OCI-LY7 (cell line): ENCODE results near the gene TLE3. TPM values are rescaled to one million over a fixed set of nuclear protein-coding genes. Genes with fewer than 3 reads are reported as not detected.

Experiments used
- BruUV-seq: library from RNA; stranded (reverse); fragments of 400-500 nt; replicated peaks from 2 replicates; lab custom pipeline; 2021; lab: Mats Ljungman, UMichigan
- CTCF ChIA-PET: fragments of 300-600 bp; sonication (Branson Sonifier 250); formaldehyde crosslinking; loops from one replicate; lab custom pipeline; 2022; ENCODE audit warnings: antibody characterized with exemption; ENCODE audit not compliant: unreplicated experiment; lab: Charles Lee
- POLR2A ChIA-PET: fragments of 300-600 bp; sonication (Branson Sonifier 250); formaldehyde crosslinking; loops from one replicate; lab custom pipeline; 2022; ENCODE audit warnings: antibody characterized with exemption; lab: Charles Lee
- DNase-seq: peaks from one replicate; pipeline ENCODE4 v3.0.0-alpha.2; 2015; ENCODE audit warnings: low spot score
- H2AFZ ChIP-seq: fragments of 200-600 bp; sonication (generic), shearing (Covaris generic); 2 replicates; pipeline ENCODE4 v1.6.1; 2014; ENCODE audit warnings: mild to moderate bottlenecking, antibody characterized with exemption, low read length, moderate library complexity
- H3K27ac ChIP-seq: fragments of 200-600 bp; sonication (generic); 2 replicates; pipeline ENCODE4 v1.5.1; 2014; ENCODE audit warnings: mixed run types, low read depth, mild to moderate bottlenecking, moderate library complexity, low read length, inconsistent platforms; ENCODE audit not compliant: poor library complexity, severe bottlenecking
- H3K36me3 ChIP-seq: fragments of 200-600 bp; sonication (generic); 2 replicates; pipeline ENCODE4 v1.6.1; 2014; ENCODE audit warnings: mild to moderate bottlenecking, antibody characterized with exemption, low read length, moderate library complexity, mixed read lengths; ENCODE audit not compliant: insufficient read depth
- H3K4me1 ChIP-seq: fragments of 200-600 bp; sonication (generic); 2 replicates; pipeline ENCODE4 v1.5.1; 2014; ENCODE audit warnings: mild to moderate bottlenecking, low read length; ENCODE audit not compliant: insufficient read depth, poor library complexity, severe bottlenecking
- H3K4me2 ChIP-seq: fragments of 200-600 bp; sonication (generic); 2 replicates; pipeline ENCODE4 v1.6.1; 2014; ENCODE audit warnings: mild to moderate bottlenecking, low read length
- H3K4me3 ChIP-seq: fragments of 200-600 bp; sonication (generic); 2 replicates; pipeline ENCODE4 v1.5.1; 2014; ENCODE audit warnings: mild to moderate bottlenecking, low read depth, low read length; ENCODE audit not compliant: poor library complexity, severe bottlenecking
- H3K79me2 ChIP-seq: fragments of 200-600 bp; sonication (generic); 2 replicates; pipeline ENCODE4 v1.6.1; 2016; ENCODE audit warnings: low read depth, mild to moderate bottlenecking, low read length, moderate library complexity, mixed read lengths; ENCODE audit not compliant: insufficient read depth
- H3K9me2 ChIP-seq: fragments of 200-600 bp; sonication (generic); 2 replicates; pipeline ENCODE4 v1.6.1; 2016; ENCODE audit warnings: mild to moderate bottlenecking, low read length, mixed read lengths; ENCODE audit not compliant: insufficient read depth
- H3K9me3 ChIP-seq: fragments of 200-600 bp; sonication (generic); 2 replicates; pipeline ENCODE4 v1.6.1; 2014; ENCODE audit warnings: mild to moderate bottlenecking, mixed run types, low read length, mixed read lengths
- H4K20me1 ChIP-seq: fragments of 200-600 bp; sonication (generic); 2 replicates; pipeline ENCODE4 v1.6.1; 2014; ENCODE audit warnings: mild to moderate bottlenecking, antibody characterized with exemption, low read length, moderate library complexity, mixed read lengths; ENCODE audit not compliant: insufficient read depth
- CTCF ChIP-seq: fragments of 200-600 bp; sonication (generic); conservative IDR thresholded peaks from 2 replicates; pipeline ENCODE4 v1.5.1; 2014; ENCODE audit warnings: mild to moderate bottlenecking, antibody characterized with exemption, low read length, moderate library complexity, mixed read lengths
- EZH2phosphoT487 ChIP-seq: fragments of 200-600 bp; sonication (generic); IDR thresholded peaks from 2 replicates; pipeline ENCODE4 v1.6.1; 2018; ENCODE audit warnings: low read depth, borderline replicate concordance, mild to moderate bottlenecking, mixed run types, antibody characterized with exemption, low read length, moderate library complexity, mixed read lengths
- intact Hi-C: fragments of 100-400 bp; cut with micrococcal nuclease; formaldehyde crosslinking; loops from one replicate; pipeline ENCODE4 v1.10.0; 2022; ENCODE audit not compliant: unreplicated experiment
- total RNA-seq, 2 experiments: library from RNA; depleted of rRNA in 1 of 2; stranded (reverse); fragments of >200 nt in 1 of 2; shearing (Covaris generic) in 1 of 2; gene quantifications; 2 replicates each; pipeline ENCODE4 v1.2.3, GENCODE V29; 2014 to 2022

TLE3 gene
- total RNA-seq, 2 experiments from 2014 or later, result 31.9 to 37.9 TPM

- DNase-seq, result no peak
- Histone ChIP-seq H3K9me3 (no peaks in the 10 kb centered on the region), H3K27ac (peak overlapping the region; percentile 81), H3K4me3 (no peak overlapping the region), H4K20me1 (no peaks in the 10 kb centered on the region), H3K9me2 (no peaks in the 10 kb centered on the region), H3K36me3 (no peaks in the 10 kb centered on the region), H3K79me2 (no peaks in the 10 kb centered on the region), H2AFZ (no peak overlapping the region), H3K4me2 (peak overlapping the region; percentile 72), H3K4me1 (peaks cover 77% of the 10 kb centered on the region)
- ChIA-PET POLR2A (interaction anchor here (0.7 to 1.4 kb wide), 2 partner anchors 34 to 257 kb away, joined by 3 to 4 read pairs; no protein-coding TSS in a partner anchor), CTCF (no interaction called here)
- intact Hi-C loops, result loop anchor here (2.0 kb wide), 1 partner anchor 133 kb away; no protein-coding TSS in a partner anchor
- BruUV-seq, result no TSS peak
- TF ChIP-seq CTCF, result no peak
- no peak for TF ChIP-seq EZH2phosphoT487
Measured at GRCh38 chr15:70013656-70014313, 83.9 kb downstream of the TLE3 start.

- no TSS peak for BruUV-seq
- H3K79me2 ChIP-seq, result no peaks in the 10 kb centered on the region
- no peak overlapping the region for H3K27ac ChIP-seq
- H2AFZ ChIP-seq, result no peak overlapping the region
- H3K4me2 ChIP-seq, result peak overlapping the region; percentile 72; the same call in 1 of the 2 replicates
- CTCF ChIA-PET, result no interaction called here
- no peak overlapping the region for H3K4me3 ChIP-seq
- intact Hi-C loops, result no loop called here
- TF ChIP-seq CTCF (no peak), EZH2phosphoT487 (no peak)
- no peaks in the 10 kb centered on the region for H3K36me3 ChIP-seq
- no peaks in the 10 kb centered on the region for H4K20me1 ChIP-seq
- no peaks in the 10 kb centered on the region for H3K9me3 ChIP-seq
- DNase-seq, result no peak
- POLR2A ChIA-PET, result no interaction called here
- peaks cover 75% of the 10 kb centered on the region for H3K4me1 ChIP-seq
- H3K9me2 ChIP-seq, result no peaks in the 10 kb centered on the region
Measured at GRCh38 chr15:70012895-70013294, 84.8 kb downstream of the TLE3 start.

- Histone ChIP-seq H3K9me3 (no peaks in the 10 kb centered on the region), H3K4me1 (peaks cover 34% of the 10 kb centered on the region), H2AFZ (peak overlapping the region; percentile 27; the same call in 1 of the 2 replicates), H3K79me2 (no peaks in the 10 kb centered on the region), H3K4me3 (no peak overlapping the region), H3K36me3 (no peaks in the 10 kb centered on the region), H4K20me1 (no peaks in the 10 kb centered on the region), H3K9me2 (no peaks in the 10 kb centered on the region), H3K27ac (no peak overlapping the region), H3K4me2 (peak overlapping the region; percentile 9; the same call in 1 of the 2 replicates)
- intact Hi-C loops, result no loop called here
- BruUV-seq, result no TSS peak
- ChIA-PET CTCF (no interaction called here), POLR2A (interaction anchor here (0.5 kb wide), 1 partner anchor 128 kb away, joined by 4 read pairs; no protein-coding TSS in a partner anchor)
- 0 out of 2 replicates have a peak, but pooled peaks have one; percentile 13 for TF ChIP-seq CTCF
- TF ChIP-seq EZH2phosphoT487, result no peak
- DNase-seq, result peak; percentile 37
Measured at GRCh38 chr15:70008697-70009290, 88.9 kb downstream of the TLE3 start.
